ENCODE data around the gene CBLN3.

DNA sequence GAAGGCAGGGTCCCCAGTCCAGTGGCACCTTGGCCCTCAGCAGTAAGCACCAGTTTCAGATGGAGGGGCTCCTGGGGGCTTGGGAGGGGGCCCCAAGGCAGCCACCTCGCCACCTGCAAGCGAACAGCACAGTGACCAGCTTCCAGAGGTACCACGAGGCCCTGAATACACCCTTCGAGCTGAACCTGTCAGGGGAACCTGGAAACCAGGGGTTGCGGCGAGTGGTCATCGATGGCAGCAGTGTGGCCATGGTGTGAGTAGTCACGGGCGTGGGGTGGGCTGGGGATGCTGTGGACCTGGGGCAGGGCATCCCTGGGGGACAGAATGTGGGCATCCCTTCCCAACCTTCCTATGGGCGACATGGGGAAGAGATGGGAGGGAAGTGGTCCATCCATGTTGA lies 19.5 kb downstream of the CBLN3 start:
- TF ChIP-seq, protein P1, sequence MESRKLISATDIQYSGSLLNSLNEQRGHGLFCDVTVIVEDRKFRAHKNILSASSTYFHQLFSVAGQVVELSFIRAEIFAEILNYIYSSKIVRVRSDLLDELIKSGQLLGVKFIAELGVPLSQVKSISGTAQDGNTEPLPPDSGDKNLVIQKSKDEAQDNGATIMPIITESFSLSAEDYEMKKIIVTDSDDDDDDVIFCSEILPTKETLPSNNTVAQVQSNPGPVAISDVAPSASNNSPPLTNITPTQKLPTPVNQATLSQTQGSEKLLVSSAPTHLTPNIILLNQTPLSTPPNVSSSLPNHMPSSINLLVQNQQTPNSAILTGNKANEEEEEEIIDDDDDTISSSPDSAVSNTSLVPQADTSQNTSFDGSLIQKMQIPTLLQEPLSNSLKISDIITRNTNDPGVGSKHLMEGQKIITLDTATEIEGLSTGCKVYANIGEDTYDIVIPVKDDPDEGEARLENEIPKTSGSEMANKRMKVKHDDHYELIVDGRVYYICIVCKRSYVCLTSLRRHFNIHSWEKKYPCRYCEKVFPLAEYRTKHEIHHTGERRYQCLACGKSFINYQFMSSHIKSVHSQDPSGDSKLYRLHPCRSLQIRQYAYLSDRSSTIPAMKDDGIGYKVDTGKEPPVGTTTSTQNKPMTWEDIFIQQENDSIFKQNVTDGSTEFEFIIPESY (CRISPR knock-in tag; IDR thresholded peaks at IDR 0.05): no peak
- TF ChIP-seq SMC3 (conservative IDR thresholded peaks at IDR 0.05; ENCODE audit: insufficient read depth, low read depth, low read length) (no peak), SETDB1 (IDR thresholded peaks at IDR 0.05; ENCODE audit: low read length) (no peak), RBFOX2 (IDR thresholded peaks at IDR 0.05; ENCODE audit: low read depth, low read length) (no peak), MTF1 (CRISPR knock-in tag; IDR thresholded peaks at IDR 0.05; ENCODE audit: borderline replicate concordance) (no peak), POLR2A (conservative IDR thresholded peaks at IDR 0.05) (no peak), ZNF431 (CRISPR knock-in tag; IDR thresholded peaks at IDR 0.05) (no peak), ARID2 (IDR thresholded peaks at IDR 0.05) (no peak)
- TF ChIP-seq, protein P2, sequence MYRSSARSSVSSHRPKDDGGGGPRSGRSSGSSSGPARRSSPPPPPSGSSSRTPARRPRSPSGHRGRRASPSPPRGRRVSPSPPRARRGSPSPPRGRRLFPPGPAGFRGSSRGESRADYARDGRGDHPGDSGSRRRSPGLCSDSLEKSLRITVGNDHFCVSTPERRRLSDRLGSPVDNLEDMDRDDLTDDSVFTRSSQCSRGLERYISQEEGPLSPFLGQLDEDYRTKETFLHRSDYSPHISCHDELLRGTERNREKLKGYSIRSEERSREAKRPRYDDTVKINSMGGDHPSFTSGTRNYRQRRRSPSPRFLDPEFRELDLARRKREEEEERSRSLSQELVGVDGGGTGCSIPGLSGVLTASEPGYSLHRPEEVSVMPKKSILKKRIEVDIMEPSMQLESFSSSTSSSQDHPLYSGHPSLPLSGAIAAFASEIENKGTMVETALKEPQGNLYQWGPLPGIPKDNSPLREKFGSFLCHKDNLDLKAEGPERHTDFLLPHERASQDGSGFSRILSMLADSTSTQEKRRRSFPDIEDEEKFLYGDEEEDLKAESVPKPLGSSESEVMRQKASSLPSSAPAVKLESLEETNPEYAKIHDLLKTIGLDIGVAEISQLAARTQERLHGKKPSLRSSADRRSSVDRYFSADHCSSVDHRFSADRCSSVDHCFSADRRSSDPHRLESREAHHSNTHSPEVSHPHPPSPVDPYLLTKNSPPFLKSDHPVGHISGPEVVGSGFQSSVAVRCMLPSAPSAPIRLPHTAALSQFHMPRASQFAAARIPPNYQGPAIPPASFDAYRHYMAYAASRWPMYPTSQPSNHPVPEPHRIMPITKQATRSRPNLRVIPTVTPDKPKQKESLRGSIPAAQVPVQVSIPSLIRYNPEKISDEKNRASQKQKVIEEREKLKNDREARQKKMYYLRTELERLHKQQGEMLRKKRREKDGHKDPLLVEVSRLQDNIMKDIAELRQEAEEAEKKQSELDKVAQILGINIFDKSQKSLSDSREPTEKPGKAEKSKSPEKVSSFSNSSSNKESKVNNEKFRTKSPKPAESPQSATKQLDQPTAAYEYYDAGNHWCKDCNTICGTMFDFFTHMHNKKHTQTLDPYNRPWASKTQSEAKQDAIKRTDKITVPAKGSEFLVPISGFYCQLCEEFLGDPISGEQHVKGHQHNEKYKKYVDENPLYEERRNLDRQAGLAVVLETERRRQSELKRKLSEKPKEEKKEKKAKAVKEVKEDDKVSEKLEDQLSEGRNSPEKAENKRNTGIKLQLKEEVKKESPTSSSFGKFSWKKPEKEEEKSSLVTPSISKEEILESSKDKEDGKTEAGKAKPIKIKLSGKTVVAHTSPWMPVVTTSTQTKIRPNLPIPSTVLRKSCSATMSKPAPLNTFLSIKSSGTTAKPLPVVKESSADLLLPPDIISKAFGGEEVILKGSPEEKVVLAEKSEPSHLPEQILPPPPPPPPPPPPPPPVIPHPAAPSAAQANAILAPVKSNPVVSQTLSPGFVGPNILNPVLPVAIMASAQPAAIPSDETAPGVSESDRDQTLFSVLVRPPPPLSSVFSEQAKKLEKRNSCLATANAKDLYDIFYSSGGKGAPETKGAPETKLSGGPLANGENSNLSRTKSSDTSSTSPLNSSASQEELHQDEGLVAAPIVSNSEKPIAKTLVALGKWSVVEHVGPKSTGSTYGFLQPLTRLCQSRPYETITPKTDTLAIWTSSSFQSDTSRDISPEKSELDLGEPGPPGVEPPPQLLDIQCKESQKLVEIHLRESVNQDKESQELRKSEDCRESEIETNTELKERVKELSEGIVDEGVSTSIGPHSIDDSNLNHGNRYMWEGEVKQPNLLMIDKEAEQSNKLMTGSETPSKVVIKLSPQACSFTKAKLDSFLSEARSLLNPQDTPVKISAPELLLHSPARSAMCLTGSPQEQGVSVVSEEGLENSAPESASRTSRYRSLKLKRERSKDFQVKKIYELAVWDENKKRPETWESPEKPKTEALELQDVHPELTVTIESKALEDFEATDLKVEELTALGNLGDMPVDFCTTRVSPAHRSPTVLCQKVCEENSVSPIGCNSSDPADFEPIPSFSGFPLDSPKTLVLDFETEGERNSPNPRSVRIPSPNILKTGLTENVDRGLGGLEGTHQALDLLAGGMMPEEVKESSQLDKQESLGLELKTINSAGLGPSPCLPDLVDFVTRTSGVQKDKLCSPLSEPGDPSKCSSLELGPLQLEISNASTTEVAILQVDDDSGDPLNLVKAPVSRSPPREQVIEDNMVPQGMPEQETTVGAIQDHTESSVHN (IDR thresholded peaks at IDR 0.05; ENCODE audit: borderline replicate concordance in 1 of 2, low read depth in 1 of 2): no peak
- TF ChIP-seq, protein P3, sequence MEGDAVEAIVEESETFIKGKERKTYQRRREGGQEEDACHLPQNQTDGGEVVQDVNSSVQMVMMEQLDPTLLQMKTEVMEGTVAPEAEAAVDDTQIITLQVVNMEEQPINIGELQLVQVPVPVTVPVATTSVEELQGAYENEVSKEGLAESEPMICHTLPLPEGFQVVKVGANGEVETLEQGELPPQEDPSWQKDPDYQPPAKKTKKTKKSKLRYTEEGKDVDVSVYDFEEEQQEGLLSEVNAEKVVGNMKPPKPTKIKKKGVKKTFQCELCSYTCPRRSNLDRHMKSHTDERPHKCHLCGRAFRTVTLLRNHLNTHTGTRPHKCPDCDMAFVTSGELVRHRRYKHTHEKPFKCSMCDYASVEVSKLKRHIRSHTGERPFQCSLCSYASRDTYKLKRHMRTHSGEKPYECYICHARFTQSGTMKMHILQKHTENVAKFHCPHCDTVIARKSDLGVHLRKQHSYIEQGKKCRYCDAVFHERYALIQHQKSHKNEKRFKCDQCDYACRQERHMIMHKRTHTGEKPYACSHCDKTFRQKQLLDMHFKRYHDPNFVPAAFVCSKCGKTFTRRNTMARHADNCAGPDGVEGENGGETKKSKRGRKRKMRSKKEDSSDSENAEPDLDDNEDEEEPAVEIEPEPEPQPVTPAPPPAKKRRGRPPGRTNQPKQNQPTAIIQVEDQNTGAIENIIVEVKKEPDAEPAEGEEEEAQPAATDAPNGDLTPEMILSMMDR (IDR thresholded peaks at IDR 0.05 in 2 of 3, conservative IDR thresholded peaks at IDR 0.05 in 1 of 3; ENCODE audit: insufficient read depth in 2 of 3, low read depth in 1 of 3, low read length in 3 of 3): no peak
